Neural cell (in vitro differentiated cells): Measurements from ENCODE around the gene ZCCHC12. TPM values are rescaled to one million over a fixed set of nuclear protein-coding genes. Genes with fewer than 3 reads are reported as not detected.
A peak's percentile ranks its signal among the peaks of the same experiment; 100 is the strongest.

Source experiments
- H2AFZ ChIP-seq: fragments of 200-600, 300-800 bp; sonication (generic), shearing (Covaris generic); 2 replicates; pipeline ENCODE4 v1.6.0; 2014; ENCODE audit warnings: low read depth, mild to moderate bottlenecking, antibody characterized with exemption, low read length, moderate library complexity
- H3F3A ChIP-seq: fragments of 200-600 bp; shearing (Covaris generic); 2 replicates; pipeline ENCODE4 v1.6.1; 2016; ENCODE audit warnings: mild to moderate bottlenecking, moderate library complexity, mixed read lengths, antibody characterized with exemption, low read length; ENCODE audit not compliant: insufficient read depth, poor library complexity, severe bottlenecking
- H3K27ac ChIP-seq: fragments of 200-600, 300-800 bp; sonication (generic), shearing (Covaris generic); 2 replicates; pipeline ENCODE4 v1.5.1; 2014; ENCODE audit warnings: mild to moderate bottlenecking, low read length, moderate library complexity
- H3K27me3 ChIP-seq: fragments of 300-800, 200-600 bp; sonication (generic), shearing (Covaris generic); 2 replicates; pipeline ENCODE4 v1.6.0; 2014; ENCODE audit warnings: mild to moderate bottlenecking, low read depth, low read length, moderate library complexity; ENCODE audit not compliant: insufficient read depth
- H3K36me3 ChIP-seq: fragments of 300-800, 200-600 bp; sonication (generic), shearing (Covaris generic); 2 replicates; pipeline ENCODE4 v1.5.1; 2014; ENCODE audit warnings: mild to moderate bottlenecking, antibody characterized with exemption, low read length, moderate library complexity; ENCODE audit not compliant: insufficient read depth
- H3K4me2 ChIP-seq: fragments of 300-800, 200-600 bp; sonication (generic), shearing (Covaris generic); 2 replicates; pipeline ENCODE4 v1.6.0; 2014; ENCODE audit warnings: mild to moderate bottlenecking, low read length
- H3K4me3 ChIP-seq: fragments of 300-800, 200-600 bp; sonication (generic), shearing (Covaris generic); 2 replicates; pipeline ENCODE4 v1.5.1; 2014; ENCODE audit warnings: mild to moderate bottlenecking, low read length, moderate library complexity
- H3K79me2 ChIP-seq: fragments of 200-600 bp; shearing (Covaris generic); replicated peaks from 2 replicates; pipeline ENCODE4 v1.6.0; 2014; ENCODE audit warnings: mild to moderate bottlenecking, low read length, moderate library complexity; ENCODE audit not compliant: insufficient read depth
- H3K9ac ChIP-seq: fragments of 300-800, 200-600 bp; sonication (generic), shearing (Covaris generic); 2 replicates; pipeline ENCODE4 v1.6.1; 2016; ENCODE audit warnings: mild to moderate bottlenecking, low read length, mixed read lengths
- H3K9me2 ChIP-seq: fragments of 200-600 bp; shearing (Covaris generic); 2 replicates; pipeline ENCODE4 v1.6.1; 2016; ENCODE audit warnings: mild to moderate bottlenecking, low read length, mixed read lengths; ENCODE audit not compliant: insufficient read depth
- H3K9me3 ChIP-seq: fragments of 200-600, 300-800 bp; sonication (generic), shearing (Covaris generic); 2 replicates; pipeline ENCODE4 v1.6.1; 2016; ENCODE audit warnings: mild to moderate bottlenecking, mixed run types, low read length, moderate library complexity, mixed read lengths
- H4K20me1 ChIP-seq: fragments of 200-600 bp; shearing (Covaris generic); 2 replicates; pipeline ENCODE4 v1.6.1; 2016; ENCODE audit warnings: mild to moderate bottlenecking, mixed run types; ENCODE audit not compliant: insufficient read depth
- EP300 ChIP-seq: fragments of 450-650 bp; conservative IDR thresholded peaks from 2 replicates; pipeline ENCODE4 v1.6.1; 2014; ENCODE audit warnings: antibody characterized with exemption, mild to moderate bottlenecking, moderate library complexity; ENCODE audit not compliant: poor library complexity, severe bottlenecking
- MXI1 ChIP-seq: fragments of 450-650 bp; conservative IDR thresholded peaks from 2 replicates; pipeline ENCODE4 v1.6.1; 2014; ENCODE audit warnings: antibody characterized with exemption, mild to moderate bottlenecking; ENCODE audit not compliant: poor library complexity, severe bottlenecking
- POLR2AphosphoS5 ChIP-seq: IDR thresholded peaks from 2 replicates; pipeline ENCODE4 v1.6.1; 2012
- RAD21 ChIP-seq: fragments of 450-650 bp; conservative IDR thresholded peaks from 2 replicates; pipeline ENCODE4 v1.6.1; 2014; ENCODE audit warnings: antibody characterized with exemption, mild to moderate bottlenecking, moderate library complexity
- SMC3 ChIP-seq: fragments of 450-650 bp; conservative IDR thresholded peaks from 2 replicates; pipeline ENCODE4 v1.6.1; 2014; ENCODE audit warnings: antibody characterized with exemption, mild to moderate bottlenecking, moderate library complexity; ENCODE audit not compliant: poor library complexity
- TAF1 ChIP-seq: IDR thresholded peaks from 2 replicates; pipeline ENCODE4 v1.6.1; 2012; ENCODE audit warnings: low read depth
- polyA minus RNA-seq: library from RNA; depleted of rRNA, polyadenylated mRNA; stranded (reverse); fragments of >200 nt; gene quantifications from 2 replicates; pipeline ENCODE4 v1.2.3, GENCODE V29; 2014
- polyA plus RNA-seq: library from polyadenylated mRNA; depleted of rRNA; stranded (reverse); fragments of >200 nt; gene quantifications from 2 replicates; pipeline ENCODE4 v1.2.3, GENCODE V29; 2014
- TF ChIP-seq, protein P1 (sequence below): IDR thresholded peaks from 2 replicates; pipeline ENCODE4 v1.6.1; 2012; ENCODE audit warnings: borderline replicate concordance

ZCCHC12 gene
- polyA plus RNA-seq (146 and 167 TPM in 2 replicates), polyA minus RNA-seq (97.7 and 101 TPM in 2 replicates)

DNA sequence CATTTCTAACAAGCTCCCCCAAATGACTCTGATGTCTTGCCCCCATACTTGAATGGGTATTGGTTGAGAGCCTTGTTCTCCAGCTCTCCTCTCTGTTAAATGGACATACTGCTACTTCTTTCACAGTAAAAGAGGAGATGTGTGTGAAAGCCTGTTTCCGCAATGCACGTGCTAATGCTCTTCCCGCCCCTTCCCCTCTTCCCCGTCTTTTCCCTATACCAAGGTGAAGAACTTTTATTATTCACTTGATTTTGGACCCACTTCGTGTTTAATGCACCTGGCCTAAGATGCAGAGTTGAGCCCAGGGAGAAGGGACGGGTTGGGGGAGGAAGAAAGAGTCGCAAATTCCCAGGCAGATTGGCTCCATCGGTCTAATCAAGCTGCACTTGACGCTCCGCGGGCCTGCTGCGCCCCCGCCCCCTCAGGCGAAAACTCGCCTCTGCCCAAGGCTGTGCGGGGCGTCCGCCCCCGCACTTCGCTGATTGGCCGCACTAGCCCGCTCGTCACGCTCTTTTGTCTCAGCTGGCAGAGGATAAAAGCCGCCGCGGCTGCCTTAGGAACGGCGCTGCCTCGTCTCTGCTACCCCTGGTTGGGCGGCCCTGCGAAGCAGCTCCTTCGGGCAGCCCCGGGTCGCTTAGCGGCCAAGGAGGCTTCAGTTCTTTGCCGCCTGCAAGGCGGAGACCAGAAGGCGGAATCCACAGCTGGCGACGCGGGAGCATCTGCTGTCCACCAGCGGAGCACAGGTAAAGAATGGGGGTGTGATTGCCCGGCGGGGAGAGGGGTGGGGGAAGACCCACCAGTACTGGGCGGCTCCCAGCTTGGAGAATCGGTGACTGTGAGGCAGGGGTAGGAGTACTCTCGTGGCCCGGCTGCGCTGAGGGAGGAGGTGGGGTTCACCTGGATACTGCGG is at the start of gene ZCCHC12:
ZCCHC12 (plus strand) TSS at position 562 of the 910 bp plus-strand sequence. CDS start 1,421 bp downstream, outside the sequence.
- H3K4me3 ChIP-seq: peak within 1 kb of the TSS; percentile 80
- no peaks in the 10 kb centered on the region for H3F3A ChIP-seq
- H3K79me2 ChIP-seq: peaks cover 3% of the 10 kb centered on the region
- TF ChIP-seq, protein P1, sequence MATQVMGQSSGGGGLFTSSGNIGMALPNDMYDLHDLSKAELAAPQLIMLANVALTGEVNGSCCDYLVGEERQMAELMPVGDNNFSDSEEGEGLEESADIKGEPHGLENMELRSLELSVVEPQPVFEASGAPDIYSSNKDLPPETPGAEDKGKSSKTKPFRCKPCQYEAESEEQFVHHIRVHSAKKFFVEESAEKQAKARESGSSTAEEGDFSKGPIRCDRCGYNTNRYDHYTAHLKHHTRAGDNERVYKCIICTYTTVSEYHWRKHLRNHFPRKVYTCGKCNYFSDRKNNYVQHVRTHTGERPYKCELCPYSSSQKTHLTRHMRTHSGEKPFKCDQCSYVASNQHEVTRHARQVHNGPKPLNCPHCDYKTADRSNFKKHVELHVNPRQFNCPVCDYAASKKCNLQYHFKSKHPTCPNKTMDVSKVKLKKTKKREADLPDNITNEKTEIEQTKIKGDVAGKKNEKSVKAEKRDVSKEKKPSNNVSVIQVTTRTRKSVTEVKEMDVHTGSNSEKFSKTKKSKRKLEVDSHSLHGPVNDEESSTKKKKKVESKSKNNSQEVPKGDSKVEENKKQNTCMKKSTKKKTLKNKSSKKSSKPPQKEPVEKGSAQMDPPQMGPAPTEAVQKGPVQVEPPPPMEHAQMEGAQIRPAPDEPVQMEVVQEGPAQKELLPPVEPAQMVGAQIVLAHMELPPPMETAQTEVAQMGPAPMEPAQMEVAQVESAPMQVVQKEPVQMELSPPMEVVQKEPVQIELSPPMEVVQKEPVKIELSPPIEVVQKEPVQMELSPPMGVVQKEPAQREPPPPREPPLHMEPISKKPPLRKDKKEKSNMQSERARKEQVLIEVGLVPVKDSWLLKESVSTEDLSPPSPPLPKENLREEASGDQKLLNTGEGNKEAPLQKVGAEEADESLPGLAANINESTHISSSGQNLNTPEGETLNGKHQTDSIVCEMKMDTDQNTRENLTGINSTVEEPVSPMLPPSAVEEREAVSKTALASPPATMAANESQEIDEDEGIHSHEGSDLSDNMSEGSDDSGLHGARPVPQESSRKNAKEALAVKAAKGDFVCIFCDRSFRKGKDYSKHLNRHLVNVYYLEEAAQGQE: peak; percentile 90
- no peak for TF ChIP-seq SMC3
- peak; percentile 83 for TF ChIP-seq TAF1
- TF ChIP-seq MXI1: peak; percentile 36
- TF ChIP-seq POLR2AphosphoS5: peak; percentile 97
- peak within 1 kb of the TSS; percentile 94 for H3K27ac ChIP-seq
- H4K20me1 ChIP-seq: no peaks in the 10 kb centered on the region
- H3K27me3 ChIP-seq: no peaks in the 10 kb centered on the region
- H3K9ac ChIP-seq: peak within 1 kb of the TSS; percentile 95
- H3K9me3 ChIP-seq: no peaks in the 10 kb centered on the region
- H2AFZ ChIP-seq: peak within 1 kb of the TSS; percentile 33
- peak within 1 kb of the TSS; percentile 59 for H3K4me2 ChIP-seq
- no peaks in the 10 kb centered on the region for H3K9me2 ChIP-seq
- H3K36me3 ChIP-seq: no peaks in the 10 kb centered on the region

DNA sequence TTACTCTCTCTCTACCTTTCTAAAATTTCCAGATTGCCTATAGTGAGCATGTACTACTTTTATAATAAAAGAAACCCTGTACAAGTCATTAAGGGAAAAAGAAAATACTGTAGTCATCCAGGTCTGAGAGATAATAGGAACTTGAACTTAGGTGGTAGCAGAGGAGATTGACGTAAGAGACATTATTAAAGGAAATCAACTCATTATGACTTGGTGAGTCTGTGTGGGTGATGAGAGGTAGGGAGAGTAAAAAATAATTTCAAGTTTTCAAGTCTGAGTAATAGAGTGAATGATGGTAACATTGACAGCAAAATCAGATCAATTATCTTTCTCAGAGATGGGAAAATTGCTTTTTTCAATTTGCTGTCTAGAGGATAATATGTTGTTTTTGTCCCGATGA is 44.0 kb upstream of the ZCCHC12 start:
- H3K9me3 ChIP-seq: no peaks in the 10 kb centered on the region
- H2AFZ ChIP-seq: no peak overlapping the region
- H3K9ac ChIP-seq: no peak overlapping the region
- H4K20me1 ChIP-seq: no peaks in the 10 kb centered on the region
- H3K79me2 ChIP-seq: no peaks in the 10 kb centered on the region
- no peaks in the 10 kb centered on the region for H3K9me2 ChIP-seq
- no peaks in the 10 kb centered on the region for H3K36me3 ChIP-seq
- H3F3A ChIP-seq: no peaks in the 10 kb centered on the region
- TF ChIP-seq RAD21 (no peak), POLR2AphosphoS5 (peak; percentile 40), EP300 (peak; percentile 34)
- TF ChIP-seq, protein P1: no peak
- H3K27me3 ChIP-seq: no peaks in the 10 kb centered on the region
- H3K4me3 ChIP-seq: no peak overlapping the region
- H3K4me2 ChIP-seq: no peak overlapping the region
- no peak overlapping the region for H3K27ac ChIP-seq
